ENCODE measurements around the gene ARR3.

DNA sequence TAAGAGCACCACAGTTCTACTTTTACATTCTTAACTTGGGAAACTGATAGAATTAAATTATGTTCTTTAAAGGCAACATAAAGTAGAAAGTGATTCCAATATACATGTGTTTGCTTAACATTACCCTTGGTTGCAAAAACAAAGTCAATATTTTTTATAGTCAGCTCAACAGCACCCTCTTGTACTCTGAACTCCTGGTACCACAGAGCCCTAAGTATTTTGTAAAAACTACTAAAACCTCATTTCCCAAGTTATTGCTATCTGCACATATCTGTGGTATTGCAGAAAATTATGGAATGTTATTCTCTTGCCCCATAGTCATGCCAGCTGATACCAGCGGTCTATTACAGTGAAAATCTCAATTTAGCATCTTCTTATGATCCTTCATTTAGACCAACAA lies 24.7 kb downstream of the ARR3 start:
- TF ChIP-seq, protein P1, sequence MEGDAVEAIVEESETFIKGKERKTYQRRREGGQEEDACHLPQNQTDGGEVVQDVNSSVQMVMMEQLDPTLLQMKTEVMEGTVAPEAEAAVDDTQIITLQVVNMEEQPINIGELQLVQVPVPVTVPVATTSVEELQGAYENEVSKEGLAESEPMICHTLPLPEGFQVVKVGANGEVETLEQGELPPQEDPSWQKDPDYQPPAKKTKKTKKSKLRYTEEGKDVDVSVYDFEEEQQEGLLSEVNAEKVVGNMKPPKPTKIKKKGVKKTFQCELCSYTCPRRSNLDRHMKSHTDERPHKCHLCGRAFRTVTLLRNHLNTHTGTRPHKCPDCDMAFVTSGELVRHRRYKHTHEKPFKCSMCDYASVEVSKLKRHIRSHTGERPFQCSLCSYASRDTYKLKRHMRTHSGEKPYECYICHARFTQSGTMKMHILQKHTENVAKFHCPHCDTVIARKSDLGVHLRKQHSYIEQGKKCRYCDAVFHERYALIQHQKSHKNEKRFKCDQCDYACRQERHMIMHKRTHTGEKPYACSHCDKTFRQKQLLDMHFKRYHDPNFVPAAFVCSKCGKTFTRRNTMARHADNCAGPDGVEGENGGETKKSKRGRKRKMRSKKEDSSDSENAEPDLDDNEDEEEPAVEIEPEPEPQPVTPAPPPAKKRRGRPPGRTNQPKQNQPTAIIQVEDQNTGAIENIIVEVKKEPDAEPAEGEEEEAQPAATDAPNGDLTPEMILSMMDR (IDR thresholded peaks at IDR 0.05) = no peak
- TF ChIP-seq POLR2A (IDR thresholded peaks at IDR 0.05) (no peak), POLR2AphosphoS5 (IDR thresholded peaks at IDR 0.05) (no peak)
